GM12864 (cell line): ENCODE results near the gene KRTAP12-2.
"Not testable (repeated sequence)": the region's sequence is repeated elsewhere in the genome, so short reads cannot be mapped to it uniquely, and the experiment has no call there.

Experiments
- DNase-seq: peaks from one replicate; pipeline ENCODE4 v3.0.0-alpha.2; 2011; ENCODE audit warnings: low read depth
- H3K4me3 ChIP-seq: 2 replicates; pipeline ENCODE4 v1.5.1; 2011; ENCODE audit warnings: mild to moderate bottlenecking, low read depth, low read length, control low read depth
- CTCF ChIP-seq: IDR thresholded peaks from 2 replicates; pipeline ENCODE4 v1.5.1; 2011; ENCODE audit warnings: low read depth, mild to moderate bottlenecking, moderate library complexity, low read length, control low read depth, inconsistent platforms; ENCODE audit errors: missing control alignments

KRTAP12-2 gene

GRCh38 chr21:44695641-44696040 lies 28.9 kb upstream of the KRTAP12-2 start:
- no peak for DNase-seq
- no peak for TF ChIP-seq CTCF
- no peak overlapping the region for H3K4me3 ChIP-seq

GRCh38 chr21:44695184-44695583 lies 28.5 kb upstream of the KRTAP12-2 start:
- no peak for DNase-seq
- no peak overlapping the region for H3K4me3 ChIP-seq
- TF ChIP-seq CTCF: no peak

- DNase-seq: no peak
- no peak overlapping the region for H3K4me3 ChIP-seq
- no peak for TF ChIP-seq CTCF
Observed at GRCh38 chr21:44694776-44695175, 28.0 kb upstream of the KRTAP12-2 start.

GRCh38 chr21:44692798-44693512 lies 26.2 kb upstream of the KRTAP12-2 start:
- H3K4me3 ChIP-seq: no peak overlapping the region
- TF ChIP-seq CTCF: no peak
- no peak for DNase-seq

GRCh38 chr21:44691686-44692085 lies 25.0 kb upstream of the KRTAP12-2 start:
- DNase-seq: no peak
- no peak for TF ChIP-seq CTCF
- H3K4me3 ChIP-seq: no peak overlapping the region

- DNase-seq, H3K4me3 ChIP-seq: not testable (repeated sequence)
Observed at GRCh38 chr21:44689740-44690139, 23.0 kb upstream of the KRTAP12-2 start.

GRCh38 chr21:44687671-44688070 lies 20.9 kb upstream of the KRTAP12-2 start:
- H3K4me3 ChIP-seq: no peak overlapping the region
- no peak for DNase-seq
- TF ChIP-seq CTCF: no peak
